GM21360 (cell line): Measurements from ENCODE around the gene EZH1.
"Not testable (repeated sequence)": the region's sequence is repeated elsewhere in the genome, so short reads cannot be mapped to it uniquely, and the experiment has no call there.

Source experiments
- ATAC-seq: cut with Tn5 transposase; IDR thresholded peaks from one replicate; pipeline ENCODE4 v1.9.1; 2021; ENCODE audit warnings: mild to moderate bottlenecking, moderate library complexity; ENCODE audit not compliant: unreplicated experiment

EZH1 gene

DNA sequence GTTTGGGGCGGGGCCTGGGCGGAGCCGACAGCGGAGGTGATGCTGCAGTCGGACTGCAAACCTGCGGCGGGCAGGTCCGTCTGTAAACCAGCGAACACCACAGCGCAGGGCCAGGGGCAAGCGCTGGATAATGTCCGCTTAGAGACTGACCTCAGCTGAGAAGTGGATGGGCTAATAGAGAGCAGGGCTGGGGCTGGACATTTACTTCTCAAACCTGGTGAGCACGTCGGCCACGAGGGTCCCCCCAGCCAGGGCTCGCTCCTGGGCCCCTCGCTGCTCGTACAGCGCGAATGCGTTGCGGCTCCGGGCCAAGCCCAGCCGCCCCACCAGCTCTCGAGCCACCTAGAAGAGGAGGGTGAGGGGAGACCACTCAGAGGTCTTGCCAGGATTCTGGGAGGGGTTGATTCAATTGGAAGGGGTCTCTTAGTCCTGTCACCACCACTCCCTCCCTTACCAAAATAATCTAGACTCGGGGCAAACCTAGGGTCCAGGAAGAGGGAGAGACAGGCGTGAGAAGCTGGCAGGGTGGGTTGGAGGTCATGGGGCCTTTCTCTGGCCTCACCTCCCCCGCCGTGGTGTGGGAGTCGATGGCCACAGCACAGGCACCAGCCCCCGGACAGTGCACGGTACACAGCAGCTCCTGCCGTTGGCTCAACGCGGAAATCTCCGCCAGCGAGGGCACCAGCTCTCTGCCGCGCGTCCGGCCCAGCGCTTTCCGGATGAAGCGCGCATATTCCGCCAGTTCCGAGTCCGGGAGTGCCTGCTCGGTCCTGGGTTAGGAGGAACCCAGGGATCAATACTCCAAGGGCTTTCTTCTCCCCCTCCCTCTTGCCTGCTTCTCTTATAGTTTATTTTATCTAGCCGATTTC lies 73.8 kb downstream of the EZH1 start:
- ATAC-seq: no peak

DNA sequence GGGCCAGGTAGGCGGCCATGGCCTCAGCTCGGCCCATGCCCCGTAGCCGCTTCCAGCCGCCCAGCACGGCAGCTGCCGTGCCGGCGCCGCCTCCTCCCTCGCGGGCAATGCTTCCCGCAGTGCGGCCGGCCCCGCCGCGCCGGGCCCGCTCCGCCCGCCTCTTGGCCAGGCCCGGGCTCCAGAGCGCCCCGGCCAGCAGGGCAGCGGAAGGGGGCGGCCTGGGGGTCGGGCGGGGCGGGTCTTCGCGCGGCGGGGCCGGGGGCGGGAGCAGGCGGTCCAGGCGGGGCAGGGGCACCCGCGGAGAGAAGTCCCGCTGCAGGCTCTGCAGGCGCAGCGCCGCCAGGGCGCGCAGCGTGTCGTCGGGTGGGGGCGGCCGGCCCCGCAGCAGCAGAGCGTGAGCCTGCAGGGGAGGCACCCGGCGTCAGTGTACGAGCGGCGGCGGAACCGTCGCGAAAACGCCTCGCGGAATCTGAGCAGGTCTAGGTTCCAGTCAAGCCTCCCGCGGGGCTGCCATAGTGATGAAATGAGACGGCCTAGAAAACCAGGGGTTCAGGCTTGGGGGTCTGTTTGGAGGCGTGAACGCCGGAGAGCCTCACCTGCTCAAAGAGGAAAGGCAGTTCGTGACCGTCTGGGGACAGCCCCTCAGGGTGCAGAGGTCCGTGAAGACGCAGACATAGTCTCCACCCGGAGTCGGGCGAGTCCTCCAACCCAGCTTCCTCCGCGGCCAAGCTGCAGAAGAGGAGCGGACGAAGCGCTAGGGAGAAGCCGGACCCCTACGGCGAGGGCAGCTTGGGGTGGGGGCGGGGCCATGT lies 74.7 kb downstream of the EZH1 start:
- ATAC-seq: no peak

DNA sequence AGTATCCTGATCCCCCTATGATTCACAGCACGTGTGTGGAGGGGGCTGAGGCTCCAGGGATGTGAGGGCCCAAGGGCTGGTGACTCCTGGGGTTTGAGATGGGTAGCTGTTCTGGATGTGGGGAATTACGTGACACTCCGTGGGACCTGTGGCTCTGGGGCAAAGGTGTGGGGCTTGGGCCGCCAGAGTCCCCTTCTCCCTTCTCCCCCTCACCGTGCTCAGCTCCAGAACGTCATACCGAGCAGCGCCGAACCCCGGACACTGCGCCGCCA lies 75.2 kb downstream of the EZH1 start:
- ATAC-seq: no peak

DNA sequence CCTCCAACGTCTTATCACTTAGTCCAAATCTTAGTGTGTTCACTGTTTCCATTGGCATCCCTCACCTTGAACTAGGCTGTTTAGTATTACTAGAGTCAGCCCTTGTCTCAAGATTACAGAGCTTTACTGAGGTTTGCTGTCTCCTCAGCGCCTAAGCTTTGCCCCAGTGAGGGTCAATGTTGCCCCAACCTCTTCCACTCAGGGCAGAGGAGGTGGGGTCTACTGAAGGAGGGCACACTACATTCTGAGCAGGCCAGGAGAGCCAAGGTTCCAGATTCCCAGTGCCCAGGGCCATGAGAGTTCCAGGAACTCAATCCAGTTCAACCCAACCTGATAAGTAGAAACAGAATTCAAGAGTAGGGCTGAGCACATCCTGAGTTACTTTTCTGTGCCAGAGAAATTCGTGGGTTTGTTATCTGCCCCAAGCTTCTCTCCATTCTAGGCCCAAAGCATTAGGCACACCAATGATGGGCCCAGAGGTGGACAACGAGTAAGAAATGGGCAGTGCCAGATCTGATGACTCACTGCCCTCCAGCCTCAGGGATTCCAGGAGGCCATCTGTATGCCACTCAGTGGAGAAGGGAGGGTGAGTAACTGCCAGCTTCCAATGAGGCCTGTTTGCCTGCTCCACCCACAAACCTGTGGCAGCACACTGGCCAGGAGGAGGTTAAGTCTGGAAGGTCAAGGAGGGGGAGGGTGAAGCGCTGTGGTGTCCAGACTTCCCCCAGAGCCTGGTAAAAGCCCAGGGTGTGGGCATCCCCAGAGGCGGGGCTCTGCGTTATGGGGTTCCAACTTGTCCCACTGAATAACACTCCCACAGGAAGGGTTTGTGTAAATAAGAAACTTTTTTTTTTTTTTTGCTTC lies 77.5 kb downstream of the EZH1 start:
- no peak for ATAC-seq

DNA sequence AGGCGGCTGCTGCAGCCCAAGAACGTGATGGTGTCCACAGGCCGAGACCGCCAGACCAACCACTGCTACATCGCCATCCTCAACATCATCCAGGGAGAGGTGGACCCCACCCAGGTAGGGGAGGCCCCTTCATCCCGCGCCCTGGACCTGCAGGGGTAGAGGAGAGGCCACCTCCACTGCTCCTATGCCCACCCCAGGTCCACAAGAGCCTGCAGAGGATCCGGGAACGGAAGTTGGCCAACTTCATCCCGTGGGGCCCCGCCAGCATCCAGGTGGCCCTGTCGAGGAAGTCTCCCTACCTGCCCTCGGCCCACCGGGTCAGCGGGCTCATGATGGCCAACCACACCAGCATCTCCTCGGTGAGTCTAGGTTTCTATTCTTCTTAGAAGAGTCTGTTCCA lies 78.7 kb downstream of the EZH1 start:
- ATAC-seq: not testable (repeated sequence)

DNA sequence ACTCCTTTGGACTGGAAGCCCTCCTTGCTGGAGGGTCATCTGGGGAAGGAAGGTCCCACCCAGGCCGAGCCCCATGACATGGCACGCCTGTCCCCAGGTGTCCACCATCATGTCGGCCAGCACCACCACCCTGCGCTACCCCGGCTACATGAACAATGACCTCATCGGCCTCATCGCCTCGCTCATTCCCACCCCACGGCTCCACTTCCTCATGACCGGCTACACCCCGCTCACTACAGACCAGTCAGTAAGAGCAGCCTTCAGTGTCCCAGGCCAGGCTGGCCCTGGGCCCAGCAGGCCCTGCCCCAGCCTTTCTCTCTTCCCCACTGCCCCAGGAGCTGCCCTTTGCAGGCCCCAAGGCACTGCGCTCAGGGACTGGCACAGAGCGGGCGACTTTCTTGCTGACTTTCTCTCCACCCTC lies 79.2 kb downstream of the EZH1 start:
- no peak for ATAC-seq

DNA sequence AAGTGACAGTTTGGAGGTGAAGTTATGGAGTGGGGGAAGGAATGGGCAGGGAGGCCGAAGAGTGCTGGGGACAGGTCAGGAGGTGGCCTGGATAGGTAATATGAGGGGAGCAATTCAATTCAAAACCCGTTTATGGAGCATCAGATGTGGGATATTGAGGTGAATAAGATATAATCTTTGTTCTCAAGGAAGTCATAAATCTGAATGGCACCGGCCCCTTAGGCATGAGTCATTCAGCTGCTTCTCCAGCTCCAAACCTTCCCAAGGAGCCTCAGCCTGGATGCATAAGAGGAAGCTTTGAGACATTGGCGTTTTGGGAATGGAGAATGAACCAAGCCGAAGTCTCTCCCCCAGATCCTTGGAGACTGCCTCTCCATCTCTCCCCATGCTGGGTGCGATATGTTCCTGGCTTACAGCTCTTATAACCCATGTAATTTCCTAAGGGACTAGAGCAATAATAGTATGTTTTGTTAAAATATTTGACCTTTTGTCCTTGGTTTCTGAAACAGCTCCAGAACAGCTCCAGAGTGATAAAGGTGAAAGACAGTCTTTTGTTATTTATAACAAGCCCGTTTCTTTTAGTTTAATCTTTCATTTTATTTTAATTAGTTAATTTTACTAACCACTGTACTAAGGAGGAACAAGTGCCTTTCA lies 84.0 kb downstream of the EZH1 start:
- ATAC-seq: no peak

DNA sequence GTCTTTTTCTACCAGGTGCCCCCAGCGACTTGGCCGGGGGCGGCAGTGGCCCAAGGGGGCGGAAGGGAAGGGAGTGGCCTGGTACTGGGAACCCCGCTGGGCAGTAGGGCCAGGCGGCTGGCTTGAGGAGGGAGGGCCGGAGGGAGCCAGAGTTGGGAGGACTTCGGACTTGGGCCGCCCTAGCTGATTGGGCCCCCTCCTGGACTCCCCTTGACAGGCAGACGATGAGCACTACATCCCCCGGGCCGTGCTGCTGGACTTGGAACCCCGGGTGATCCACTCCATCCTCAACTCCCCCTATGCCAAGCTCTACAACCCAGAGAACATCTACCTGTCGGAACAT lies 84.9 kb downstream of the EZH1 start:
- not testable (repeated sequence) for ATAC-seq

DNA sequence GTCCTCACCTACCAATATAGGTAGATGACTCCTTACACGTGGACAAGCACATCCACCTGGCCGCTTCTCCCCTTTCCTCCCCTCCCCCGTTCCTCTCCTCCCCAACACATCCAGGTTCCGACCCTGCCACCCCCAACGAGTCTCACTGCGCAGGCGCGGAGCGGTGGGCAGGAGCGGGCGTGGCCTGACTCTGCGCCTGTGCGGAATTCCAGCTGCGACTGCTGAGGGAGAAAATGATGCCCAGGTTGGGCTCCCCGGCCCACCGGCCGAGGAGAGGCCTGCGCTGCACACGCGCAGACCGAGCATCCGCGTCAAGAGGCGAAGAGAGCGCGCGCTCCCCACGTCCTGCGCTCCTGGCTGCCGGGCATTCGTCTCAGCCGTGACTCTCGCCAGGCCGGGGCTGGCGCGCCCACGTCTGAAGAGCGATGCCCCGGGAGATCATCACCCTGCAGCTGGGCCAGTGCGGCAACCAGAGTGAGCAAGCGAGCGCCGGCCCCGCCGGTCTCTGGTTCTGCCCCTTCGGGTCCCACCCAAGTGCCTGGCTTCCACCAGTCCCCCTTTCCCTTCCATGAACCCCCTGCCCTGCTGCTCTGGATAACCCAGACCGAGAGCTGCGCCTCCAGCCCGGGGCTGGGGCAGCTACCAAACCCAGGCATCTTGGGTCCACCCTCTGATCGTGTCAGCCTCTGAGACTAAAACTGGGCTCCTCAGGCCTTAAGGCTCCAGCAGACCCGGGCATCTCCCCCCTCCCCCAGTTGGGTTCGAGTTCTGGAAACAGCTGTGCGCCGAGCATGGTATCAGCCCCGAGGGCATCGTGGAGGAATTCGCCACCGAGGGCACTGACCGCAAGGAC lies 85.5 kb downstream of the EZH1 start, which contains the start of gene TUBG2:
Gene TUBG2, plus strand, starts transcription at position 206 of the 853 bp plus-strand sequence. Its CDS starts 220 bp downstream, at position 426.
- ATAC-seq: no peak

DNA sequence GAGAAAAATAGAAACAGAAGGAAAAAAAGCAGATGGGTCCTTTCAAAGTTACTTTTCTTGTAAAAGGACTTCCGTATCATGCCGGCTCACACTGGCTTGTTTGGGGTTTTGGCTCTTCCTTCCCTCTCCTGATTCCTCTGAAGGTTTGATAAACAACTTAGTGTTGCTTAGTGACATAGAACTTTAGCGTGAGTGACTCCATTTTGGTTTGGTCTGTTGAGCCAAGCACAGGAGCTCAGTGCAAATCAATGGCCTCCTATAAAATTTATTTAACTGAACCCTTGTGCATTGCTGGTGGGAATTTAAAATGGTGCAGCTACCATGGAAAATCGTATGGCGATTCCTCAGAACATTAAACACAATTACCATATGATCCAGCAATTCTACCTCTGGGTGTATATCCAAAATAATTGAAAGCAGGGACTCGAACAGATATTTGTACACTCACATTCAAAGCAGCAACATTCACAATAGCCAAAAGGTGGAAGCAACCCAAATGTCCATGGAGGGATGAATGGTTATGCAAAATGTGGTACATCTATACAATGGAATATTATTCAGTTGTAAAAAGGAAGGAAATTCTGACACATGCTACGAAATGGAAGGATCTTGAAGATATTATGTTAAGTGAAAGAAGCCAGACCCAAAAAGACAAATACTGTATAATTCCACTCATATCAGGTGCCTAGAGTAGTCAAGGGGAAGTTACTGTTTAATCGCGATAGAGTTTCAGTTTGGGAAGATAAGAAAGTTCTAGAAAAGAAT lies 86.8 kb downstream of the EZH1 start:
- ATAC-seq: no peak

DNA sequence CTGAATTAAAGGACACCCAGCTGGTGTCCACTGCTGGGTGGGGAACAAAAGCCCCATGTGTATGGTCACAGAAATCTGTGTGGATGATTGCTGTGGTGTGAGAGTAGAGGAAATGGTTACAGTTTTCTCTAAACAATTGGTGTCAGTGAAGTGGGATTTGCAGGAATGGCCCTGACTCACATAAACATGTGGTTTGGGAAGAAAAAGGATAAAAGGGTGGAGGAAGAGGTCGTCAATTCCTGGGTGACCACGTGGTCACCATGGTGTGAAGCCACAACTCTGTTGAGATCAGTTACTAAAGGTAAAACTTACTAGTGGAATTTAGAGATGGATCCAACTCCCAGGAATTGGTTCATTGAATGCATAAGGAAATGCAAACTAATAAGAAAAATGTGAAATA lies 89.3 kb downstream of the EZH1 start:
- no peak for ATAC-seq

DNA sequence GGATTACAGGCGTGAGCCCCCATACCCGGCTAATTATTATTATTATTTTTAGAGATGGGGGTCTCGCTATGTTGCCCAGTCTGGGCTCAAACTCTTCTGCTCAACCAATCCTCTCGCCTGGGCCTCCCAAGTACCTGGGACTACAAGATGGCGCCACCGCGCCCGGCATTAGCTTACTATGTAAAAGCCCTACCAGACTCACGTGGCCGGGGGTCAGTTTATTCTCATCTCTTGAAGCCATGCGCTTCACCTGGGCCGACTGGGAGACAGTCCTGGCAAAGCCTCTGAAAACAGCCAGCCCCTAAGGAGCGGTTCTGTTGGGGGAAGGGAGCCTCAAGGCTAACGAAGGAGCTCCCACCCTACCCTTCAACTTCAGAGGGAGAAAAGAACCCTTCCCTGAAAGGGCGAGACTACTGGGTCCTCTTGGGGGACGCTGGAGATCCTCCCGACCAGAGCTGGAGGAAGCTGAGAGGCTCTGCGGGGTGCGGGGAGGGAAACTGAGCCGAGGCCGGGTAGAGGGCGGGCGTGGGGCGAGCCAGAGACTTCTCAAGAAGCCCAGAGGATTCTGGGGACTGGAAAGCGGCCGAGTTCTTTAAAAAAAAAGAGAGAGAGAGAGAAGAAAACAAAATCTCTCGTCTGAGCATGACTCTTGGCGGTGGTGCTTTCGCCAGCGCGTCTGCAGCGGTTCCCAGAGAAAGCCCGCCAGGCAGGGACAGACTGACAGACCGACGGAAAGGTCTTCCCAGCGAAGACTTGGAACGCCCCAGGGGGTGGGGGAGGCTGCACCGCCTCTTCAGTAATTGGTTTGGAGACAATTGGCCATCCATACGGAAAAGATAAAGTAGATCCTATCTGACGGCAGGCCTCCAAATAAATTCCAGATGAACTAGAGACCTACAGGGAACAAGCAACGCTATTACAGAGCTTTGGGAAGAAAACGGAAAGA lies 91.4 kb downstream of the EZH1 start:
- ATAC-seq: no peak

DNA sequence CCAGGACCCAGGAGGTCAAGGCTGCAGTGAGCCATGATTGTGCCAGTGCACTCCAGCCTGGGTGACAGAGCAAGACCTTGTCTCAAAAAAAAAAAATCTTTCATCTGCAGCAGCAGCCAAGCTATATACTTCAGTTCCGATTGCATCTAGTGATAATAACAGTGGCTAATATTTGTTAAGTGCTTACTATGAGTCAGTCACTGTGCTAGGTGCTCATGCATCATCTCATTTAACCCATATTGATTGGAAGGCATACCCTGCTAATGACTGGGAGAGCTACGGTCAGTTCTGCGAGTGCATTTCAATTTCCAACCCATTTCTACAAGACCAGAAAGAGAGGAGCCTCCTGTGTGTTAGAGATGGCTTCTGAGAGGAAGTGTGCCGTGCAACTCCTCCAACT lies 93.4 kb downstream of the EZH1 start:
- ATAC-seq: no peak
